ENCODE measurements around the gene MYH3.

GRCh38 chr17:10697092-10698081 lies 40.3 kb upstream of the MYH3 start, which contains the start of the genes ADPRM and SCO1:
- no peak for TF ChIP-seq EZH2 (IDR thresholded peaks at IDR 0.05; ENCODE audit: borderline replicate concordance)
- TF ChIP-seq, protein P1, sequence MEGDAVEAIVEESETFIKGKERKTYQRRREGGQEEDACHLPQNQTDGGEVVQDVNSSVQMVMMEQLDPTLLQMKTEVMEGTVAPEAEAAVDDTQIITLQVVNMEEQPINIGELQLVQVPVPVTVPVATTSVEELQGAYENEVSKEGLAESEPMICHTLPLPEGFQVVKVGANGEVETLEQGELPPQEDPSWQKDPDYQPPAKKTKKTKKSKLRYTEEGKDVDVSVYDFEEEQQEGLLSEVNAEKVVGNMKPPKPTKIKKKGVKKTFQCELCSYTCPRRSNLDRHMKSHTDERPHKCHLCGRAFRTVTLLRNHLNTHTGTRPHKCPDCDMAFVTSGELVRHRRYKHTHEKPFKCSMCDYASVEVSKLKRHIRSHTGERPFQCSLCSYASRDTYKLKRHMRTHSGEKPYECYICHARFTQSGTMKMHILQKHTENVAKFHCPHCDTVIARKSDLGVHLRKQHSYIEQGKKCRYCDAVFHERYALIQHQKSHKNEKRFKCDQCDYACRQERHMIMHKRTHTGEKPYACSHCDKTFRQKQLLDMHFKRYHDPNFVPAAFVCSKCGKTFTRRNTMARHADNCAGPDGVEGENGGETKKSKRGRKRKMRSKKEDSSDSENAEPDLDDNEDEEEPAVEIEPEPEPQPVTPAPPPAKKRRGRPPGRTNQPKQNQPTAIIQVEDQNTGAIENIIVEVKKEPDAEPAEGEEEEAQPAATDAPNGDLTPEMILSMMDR (IDR thresholded peaks at IDR 0.05; ENCODE audit: poor library complexity): peak; percentile 50

Data from hepatocyte (in vitro differentiated cells).